Central memory CD8-positive, alpha-beta T cell (primary cell): ENCODE data around the gene APLF.

Experiments
- ATAC-seq: fragments of 150-1000 bp; cut with Tn5 transposase; replicated peaks from 2 replicates; pipeline ENCODE4 v1.10.0; 2022; ENCODE audit warnings: mild to moderate bottlenecking, moderate FRiP score, moderate number of reproducible peaks; ENCODE audit not compliant: poor library complexity, severe bottlenecking; ENCODE audit errors: extremely low read depth
- DNase-seq, 2 donors: peaks; one replicate each; pipeline ENCODE4 v3.0.0; 2021; ENCODE audit warnings: low spot score in 2 of 2
- H3K27ac Mint-ChIP-seq: one replicate; pipeline ENCODE4 v1.8.0; 2022; ENCODE audit warnings: low read depth, mild to moderate bottlenecking, moderate library complexity, mixed read lengths
- H3K27me3 Mint-ChIP-seq: one replicate; pipeline ENCODE4 v1.8.0; 2022; ENCODE audit warnings: mixed read lengths
- H3K36me3 Mint-ChIP-seq: one replicate; pipeline ENCODE4 v1.8.0; 2022; ENCODE audit warnings: mild to moderate bottlenecking, moderate library complexity, mixed read lengths; ENCODE audit not compliant: insufficient read depth
- H3K4me1 Mint-ChIP-seq: one replicate; pipeline ENCODE4 v1.8.0; 2022; ENCODE audit warnings: mixed read lengths
- H3K4me3 Mint-ChIP-seq: one replicate; pipeline ENCODE4 v1.8.0; 2022; ENCODE audit warnings: mild to moderate bottlenecking, moderate library complexity, mixed read lengths
- H3K9me3 Mint-ChIP-seq: one replicate; pipeline ENCODE4 v1.8.0; 2022; ENCODE audit warnings: mixed read lengths

APLF gene

DNA sequence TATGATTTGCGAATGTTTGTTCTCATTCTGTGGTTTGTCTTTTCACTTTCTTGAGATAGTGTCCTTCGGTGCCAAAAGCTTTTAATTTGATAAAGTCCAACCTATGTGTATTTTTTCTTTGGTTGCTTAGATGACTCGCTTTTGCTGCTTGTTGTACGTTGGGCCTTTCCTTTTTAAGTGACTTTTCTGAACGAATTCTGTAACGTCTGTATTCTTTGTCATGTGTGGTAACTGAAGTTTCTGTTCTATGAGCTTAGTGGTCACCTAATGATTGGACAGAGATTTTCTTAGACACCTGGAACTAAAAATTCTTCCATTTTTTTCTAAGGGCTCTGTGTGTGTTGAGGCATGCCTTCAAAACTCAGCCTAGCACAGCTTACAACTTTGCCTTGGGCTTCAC, 156.4 kb downstream of the APLF start:
- H3K27ac Mint-ChIP-seq = no peak overlapping the region
- DNase-seq = no peak
- H3K9me3 Mint-ChIP-seq = no peaks in the 10 kb centered on the region
- H3K27me3 Mint-ChIP-seq = peaks cover 23% of the 10 kb centered on the region
- H3K4me3 Mint-ChIP-seq = no peak overlapping the region
- no peaks in the 10 kb centered on the region for H3K36me3 Mint-ChIP-seq
- ATAC-seq = no peak
- no peaks in the 10 kb centered on the region for H3K4me1 Mint-ChIP-seq

DNA sequence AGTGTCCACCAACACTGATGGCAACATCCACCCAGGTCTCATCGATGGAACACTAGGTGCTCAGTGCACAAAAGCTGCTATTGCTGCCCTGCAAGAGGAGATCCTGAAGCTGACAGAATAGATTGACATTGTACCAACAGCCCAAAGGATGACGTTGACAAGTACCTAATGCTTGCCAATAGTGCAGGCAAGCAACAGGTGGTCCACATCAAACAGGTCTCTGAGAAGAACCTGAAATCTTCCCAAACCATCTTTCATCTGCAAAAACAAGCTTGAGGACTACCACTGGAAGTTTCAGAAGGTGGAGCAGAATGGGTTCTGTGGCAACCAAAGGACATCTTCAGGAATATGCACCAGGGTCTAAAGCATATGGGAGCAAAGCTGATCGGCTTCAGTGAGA, 160.2 kb downstream of the APLF start:
- Mint-ChIP-seq H3K36me3 (no peaks in the 10 kb centered on the region), H3K4me1 (no peaks in the 10 kb centered on the region), H3K9me3 (no peaks in the 10 kb centered on the region), H3K4me3 (no peak overlapping the region), H3K27ac (no peak overlapping the region), H3K27me3 (peaks cover 24% of the 10 kb centered on the region)
- no peak for ATAC-seq
- no peak for DNase-seq
